ENCODE results near the gene CLSTN3.
"Not testable (repeated sequence)": the region's sequence is repeated elsewhere in the genome, so short reads cannot be mapped to it uniquely, and the experiment has no call there.

The CLSTN3 gene

DNA sequence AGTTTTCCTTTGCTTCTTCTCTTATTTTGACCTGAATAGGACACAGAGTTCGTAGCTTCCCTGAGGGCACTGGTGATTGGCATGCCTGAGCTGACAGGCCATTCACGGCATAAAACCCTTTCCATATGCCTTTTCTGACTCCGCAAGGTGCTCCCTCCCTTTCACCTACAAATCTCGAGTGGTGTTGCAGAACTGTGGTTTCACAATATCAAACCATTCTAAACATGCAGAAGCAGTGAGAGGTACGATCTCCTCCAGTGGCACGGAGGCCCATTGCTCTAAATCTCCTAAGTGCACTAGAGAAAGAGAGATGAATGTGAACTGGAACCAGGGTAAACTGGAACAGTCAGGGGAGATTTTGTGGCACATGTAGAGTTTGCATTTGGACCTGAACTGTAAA is 23.9 kb downstream of the CLSTN3 start:
- no peak for DNase-seq

DNA sequence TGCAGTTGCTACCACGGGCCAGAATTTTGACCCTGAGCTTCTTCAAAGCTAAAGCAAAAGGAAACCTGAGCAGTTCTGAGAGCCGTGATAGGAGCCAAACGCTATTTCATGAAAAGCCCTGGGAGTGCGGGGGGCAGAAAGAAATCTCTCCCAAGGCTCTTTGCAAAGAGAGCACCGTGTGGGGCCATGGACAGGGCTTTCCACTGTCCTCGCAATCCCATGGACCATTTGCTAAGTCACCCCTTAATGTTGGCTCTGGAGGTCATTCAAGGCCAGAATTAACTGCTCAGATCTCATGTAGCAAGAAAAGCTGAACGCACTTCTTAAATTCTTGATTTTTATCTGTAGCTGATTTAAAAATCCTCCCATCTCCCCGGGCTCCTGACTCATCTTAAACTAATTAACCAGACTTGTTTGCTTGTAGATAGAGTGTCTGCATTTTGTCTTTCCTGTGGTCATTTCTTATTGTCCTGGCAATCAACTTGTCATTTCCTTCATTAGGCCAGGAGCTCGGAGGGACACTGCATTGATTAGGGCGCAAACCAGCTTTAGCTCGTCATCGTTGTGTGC is 24.8 kb downstream of the CLSTN3 start:
- DNase-seq = no peak

DNA sequence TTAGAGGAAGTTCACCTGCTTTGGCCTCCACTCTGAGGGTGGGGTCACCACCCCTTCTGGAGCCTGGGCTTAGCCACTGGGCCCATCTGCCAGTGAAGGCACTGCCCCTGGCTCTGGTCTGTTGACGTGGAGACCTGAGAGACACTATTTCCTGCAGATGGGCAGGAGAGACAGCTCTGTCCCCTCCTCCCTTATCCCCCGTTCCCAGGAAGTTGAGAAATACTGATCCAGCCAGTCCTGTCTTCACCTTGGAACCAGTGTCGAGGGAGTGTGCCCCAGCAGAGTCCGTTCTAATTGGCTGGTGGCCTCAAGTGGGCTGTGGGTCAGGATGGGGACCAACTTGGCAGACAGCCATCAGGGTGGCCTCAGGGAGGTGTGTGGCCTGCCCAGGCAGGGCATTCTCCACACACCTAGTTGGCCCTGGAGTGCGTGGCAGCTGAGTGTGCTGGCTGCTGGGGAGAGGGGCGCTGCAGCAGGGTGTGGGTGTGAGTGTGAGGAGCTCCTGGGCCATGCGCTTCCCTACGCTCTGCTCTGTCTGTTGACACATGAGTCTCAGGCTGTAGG is 25.4 kb downstream of the CLSTN3 start:
- no peak for DNase-seq

DNA sequence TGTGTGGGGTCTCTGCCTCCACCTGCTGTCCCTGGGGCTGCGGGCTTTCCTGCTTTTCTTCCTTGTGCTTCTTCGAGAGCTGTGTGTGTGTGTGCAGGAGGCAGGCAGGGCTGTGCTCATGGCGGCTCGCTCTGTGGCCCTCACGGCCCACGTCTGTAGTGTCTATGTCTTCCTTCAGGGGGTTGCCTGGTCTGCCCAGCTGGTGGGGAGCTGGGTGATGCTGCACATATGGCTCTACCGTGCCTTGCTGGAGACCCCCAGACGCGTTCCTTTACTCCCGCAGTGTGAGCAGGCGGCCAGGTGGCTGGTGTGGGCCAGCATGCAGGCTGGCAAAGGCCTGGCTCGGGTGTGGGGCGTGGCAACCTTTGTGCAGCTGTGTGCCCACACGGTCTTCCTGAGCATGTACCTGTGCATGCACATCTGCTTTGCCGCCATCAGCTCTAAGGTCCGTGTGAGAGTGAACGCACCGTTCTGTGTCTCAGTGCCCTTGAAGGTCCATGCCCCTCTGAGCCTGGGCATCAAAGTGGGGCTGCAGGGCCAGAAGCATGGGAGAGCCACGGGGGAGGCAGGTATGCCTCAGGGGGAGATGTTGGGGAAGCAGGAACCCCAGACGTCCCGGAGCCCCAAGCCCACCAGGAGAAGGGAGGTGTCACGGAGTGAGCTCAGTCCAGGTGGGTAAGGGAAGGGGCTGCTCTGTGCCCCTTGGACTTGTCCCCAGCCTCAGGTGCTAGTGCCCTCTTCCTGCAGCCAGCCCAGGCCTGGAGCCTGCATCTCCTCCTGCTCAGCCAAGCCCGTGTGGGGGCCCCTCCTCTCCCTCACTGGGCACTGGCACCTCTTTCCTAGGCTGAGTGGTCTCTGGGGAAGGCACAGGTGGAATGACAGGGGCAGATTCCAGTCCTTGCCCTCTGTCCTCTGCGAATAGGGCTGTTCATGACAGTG is 26.4 kb downstream of the CLSTN3 start:
- no peak for DNase-seq

DNA sequence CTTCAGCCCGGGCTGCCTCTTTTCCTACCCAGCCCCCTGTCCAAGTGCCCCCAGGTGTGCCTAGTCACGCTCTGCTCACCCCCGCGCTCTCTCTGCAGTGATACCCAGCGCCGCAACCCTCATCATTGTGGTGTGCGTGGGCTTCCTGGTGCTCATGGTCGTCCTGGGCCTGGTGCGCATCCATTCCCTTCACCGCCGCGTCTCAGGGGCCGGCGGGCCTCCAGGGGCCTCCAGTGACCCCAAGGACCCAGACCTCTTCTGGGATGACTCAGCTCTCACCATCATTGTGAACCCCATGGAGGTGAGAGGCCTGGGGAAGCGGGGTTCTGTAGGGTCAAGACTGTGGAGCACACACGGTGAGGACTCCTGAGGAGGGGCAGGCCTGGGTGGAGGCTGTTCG is 27.2 kb downstream of the CLSTN3 start:
- DNase-seq = no peak

DNA sequence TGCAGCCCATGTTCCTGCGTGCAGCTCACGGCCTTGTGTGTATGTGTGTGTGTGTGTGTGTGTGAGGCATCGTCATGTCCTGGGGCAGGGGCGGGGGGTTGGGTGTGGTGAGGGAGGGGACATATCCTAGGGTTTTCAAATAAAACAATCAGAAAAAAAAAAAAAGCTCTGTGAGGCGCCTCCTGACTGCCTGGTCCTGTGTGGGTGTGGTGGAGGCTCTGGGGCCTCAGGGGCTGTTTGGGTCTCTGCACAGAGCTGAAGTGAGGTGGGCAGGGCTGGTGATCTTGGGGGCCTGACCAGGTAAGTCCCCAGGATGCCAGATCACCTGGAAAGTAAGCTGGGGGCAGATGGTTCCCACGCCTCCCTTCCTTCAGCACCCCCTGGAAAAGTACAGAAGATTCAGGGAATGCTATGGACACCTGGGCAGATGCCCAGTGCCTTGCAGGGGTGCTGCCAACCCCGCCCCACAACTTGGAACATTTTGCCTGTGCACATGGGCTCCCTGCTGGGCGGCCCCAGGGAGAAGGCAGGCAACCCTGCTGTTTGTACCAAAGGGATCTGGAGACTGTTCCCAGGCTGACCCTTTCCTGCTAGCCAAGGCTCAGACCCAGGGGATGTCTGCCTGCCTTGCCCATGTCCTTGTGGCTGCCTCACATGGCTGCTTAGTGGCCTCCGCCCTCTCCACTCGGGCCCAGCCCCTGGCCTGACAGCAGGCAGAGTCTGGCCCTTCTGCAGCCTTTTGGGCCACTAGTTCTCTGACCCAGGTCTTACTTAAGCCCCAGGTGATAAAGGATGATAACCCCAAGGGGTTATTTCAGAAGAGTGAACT is 28.8 kb downstream of the CLSTN3 start:
- no peak for DNase-seq

DNA sequence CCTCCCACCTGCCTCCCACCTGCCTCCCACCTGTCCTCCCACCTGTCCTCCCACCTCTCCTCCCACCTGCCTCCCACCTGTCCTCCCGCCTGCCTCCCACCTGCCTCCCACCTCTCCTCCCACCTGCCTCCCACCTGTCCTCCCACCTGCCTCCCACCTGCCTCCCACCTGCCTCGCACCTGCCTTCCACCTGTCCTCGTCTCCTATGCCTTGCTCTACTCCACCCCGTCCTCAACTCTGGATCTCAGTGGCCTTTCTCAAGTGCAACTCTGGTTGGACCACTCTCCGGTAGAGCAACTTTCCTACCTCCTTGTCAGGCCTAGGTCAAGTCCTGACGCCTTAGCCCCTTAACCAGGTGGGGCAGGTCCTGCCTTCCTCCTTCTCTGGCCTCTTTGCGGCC is 30.0 kb downstream of the CLSTN3 start:
- DNase-seq = no peak

DNA sequence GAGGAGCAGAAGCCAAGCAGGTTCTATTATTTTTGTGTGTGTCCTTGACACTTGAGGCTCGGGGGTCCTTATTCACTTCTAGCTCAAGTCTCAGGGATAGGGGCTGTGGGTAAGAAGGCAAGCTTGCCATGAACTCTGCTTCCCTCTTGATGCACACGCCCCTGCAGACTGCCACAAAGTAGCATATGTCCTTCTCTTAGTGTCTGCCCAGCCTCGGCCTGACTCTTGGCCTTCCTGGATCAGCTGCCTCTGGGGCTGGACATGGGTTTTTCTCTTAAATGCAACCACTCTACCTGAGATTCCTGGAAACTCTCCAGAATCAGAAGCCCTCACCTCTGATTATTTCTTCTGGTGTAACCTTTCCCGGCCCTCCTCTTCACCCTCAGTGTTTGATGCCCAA is 31.2 kb downstream of the CLSTN3 start:
- no peak for DNase-seq

DNA sequence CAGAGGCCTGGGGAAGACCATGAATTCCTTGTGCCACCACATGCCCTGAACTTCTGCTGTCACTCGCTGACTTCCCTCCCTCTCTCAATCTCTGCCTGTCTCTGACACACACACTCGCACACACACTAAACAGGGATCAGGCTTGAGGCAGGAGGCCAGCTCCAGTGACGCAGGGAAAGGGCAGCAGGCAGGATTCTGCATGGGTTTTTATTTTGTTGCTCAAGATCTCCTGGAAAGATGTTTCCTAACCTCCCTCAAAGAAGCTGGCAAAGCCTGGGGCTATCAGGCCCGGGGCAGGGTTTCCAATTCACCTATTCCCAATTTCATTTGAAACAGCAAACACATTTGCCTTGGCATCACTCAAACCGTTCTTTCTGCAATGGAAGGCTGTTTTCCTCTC is 31.6 kb downstream of the CLSTN3 start:
- no peak for DNase-seq

DNA sequence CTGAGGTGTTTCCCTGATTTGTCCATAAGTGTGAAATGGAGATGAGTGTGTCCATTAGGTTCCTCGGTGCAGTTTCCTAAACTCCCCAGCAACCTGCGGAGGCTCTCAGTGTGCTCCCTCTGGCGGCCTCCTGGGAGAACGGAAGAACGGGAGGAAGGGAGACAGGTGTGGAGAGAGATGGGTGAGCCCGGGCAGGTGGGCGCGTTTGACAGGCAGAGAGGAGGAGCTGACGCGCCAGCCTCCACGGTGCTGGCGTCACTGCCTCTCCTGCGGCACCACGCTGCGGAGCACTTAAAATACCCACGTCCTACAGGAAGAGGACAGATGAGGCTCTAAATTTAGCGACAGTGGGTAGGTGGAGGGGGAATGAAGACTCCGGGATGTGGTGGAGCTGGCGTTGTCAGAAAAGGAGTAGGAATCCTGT is 32.5 kb downstream of the CLSTN3 start:
- DNase-seq = no peak

DNA sequence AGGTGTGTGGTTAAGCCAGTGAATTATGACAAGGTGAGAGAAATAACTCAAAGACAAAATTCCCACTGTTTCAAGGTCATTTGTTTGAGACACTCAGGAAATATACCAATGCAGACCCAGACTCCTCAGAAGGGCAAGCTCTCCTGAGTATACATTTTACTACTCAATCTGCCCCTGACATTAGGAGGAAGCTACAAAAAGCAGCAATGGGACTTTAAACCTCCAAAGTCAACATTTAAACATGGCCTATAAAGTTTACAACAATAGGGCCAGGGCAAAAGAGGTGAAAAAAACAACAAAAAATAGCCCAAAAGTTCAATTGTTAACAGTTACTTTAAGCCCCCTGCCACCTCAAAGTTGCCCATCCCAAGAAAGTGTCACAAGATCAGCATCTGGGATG is 39.8 kb downstream of the CLSTN3 start:
- DNase-seq = no peak

DNA sequence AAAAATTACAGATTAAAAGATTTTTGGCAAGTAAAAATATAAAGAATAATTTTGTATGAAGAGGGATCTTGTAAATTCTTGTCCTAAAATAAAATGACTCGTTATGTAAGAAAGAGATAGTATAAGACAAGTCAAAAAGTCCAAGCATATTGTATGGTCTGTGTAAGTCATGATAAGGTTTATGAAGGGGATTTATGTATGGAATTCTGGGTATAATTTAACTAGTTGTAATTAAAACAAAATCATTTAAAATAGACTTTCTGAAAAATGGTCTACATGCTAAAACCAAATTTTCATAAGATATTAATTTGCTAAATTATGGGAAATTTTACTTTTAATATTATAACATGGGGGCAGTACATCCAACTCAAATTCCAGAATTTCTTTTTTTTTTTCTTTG is 41.7 kb downstream of the CLSTN3 start:
- DNase-seq = no peak

DNA sequence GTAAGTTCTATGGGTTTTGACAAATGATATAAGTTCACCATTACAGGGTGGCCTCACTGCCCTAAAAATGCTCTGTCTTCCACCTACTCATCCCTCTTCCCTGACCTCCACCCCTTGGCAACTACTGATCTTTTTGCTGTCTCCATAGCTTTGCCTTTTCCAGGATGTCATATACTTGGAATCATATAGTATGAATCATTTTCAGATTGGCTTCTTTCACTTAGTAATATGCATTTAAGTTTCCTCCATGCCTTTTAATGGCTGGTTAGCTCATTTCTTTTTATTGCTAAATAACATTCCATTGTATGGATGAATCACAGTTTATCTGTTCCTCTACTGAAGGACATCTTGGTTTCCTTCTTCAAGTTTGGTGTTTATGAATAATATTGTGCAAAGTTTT is 45.3 kb downstream of the CLSTN3 start:
- no peak for DNase-seq

DNA sequence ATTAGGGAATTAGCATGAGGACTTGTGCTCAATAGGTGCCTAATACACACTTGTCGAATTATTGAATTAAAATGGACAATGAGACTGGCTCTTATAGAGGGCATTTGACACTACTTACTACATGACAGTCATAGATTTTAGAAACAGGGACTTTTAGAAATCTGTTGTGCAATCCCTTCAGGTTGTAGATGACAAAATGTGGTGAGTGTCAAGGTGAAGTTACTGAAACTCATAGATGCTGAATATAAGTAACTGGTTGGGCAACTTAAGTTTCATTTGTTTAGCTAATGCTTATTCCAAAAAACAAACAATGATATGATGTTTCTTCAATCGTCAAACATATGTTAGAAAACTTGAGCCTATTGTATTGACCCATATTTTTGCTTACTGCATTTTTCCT is 46.4 kb downstream of the CLSTN3 start:
- DNase-seq = no peak

DNA sequence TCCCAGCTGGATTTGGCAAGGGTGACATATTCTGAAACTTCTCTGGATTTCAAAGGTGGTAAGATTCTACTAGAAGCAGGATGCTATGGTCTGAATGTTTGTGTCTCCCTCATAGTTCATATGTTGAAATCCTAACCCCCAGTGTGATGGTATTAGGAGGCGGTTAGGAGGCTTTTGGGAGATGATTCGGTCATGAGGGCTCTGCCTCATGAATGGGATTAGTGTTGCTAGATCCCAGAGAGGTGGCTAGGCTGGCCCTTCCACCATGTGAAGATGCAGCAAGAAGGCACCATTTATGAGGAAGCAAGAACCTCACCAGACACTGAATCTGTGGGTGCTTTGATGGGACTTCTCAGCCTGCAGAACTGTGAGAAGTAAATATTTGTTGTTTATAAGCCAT is 48.3 kb downstream of the CLSTN3 start:
- DNase-seq = no peak

DNA sequence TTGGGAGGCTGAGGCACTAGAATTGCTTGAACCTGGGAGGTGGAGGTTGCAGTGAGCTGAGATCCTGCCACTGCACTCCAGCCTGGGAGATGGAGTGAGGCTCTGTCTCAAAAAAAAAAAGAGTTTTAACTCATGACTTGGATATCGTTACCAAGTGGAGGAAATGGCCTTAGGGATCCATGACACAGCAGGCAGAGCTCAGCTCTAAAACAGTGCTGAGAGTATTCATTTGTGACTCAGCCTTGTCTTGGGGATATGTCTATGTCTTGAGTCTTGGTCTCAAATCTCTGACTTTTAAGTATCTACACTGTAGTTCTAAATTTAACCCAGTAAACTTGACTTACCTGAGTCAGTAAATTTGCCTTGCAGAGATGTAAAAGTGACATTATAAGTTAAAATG is 50.5 kb downstream of the CLSTN3 start:
- DNase-seq = no peak

DNA sequence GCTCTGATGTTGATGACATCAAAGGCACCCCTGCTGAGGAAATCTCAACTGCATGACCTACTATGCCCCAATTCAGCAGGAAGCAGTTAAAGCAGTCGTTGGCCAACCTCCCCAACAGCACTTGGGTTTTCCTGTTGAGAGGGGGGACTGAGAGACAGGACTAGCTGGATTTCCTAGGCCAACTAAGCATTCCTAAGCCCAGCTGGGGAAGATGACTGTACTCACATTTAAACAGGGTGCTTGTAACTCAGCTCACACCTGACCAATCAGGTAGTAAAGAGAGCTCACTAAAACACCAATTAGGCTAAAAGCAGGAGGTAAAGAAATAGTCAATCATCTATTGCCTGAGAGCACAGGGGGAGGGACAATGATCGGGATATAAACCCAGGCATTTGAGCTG is 55.9 kb downstream of the CLSTN3 start:
- not testable (repeated sequence) for DNase-seq

DNA sequence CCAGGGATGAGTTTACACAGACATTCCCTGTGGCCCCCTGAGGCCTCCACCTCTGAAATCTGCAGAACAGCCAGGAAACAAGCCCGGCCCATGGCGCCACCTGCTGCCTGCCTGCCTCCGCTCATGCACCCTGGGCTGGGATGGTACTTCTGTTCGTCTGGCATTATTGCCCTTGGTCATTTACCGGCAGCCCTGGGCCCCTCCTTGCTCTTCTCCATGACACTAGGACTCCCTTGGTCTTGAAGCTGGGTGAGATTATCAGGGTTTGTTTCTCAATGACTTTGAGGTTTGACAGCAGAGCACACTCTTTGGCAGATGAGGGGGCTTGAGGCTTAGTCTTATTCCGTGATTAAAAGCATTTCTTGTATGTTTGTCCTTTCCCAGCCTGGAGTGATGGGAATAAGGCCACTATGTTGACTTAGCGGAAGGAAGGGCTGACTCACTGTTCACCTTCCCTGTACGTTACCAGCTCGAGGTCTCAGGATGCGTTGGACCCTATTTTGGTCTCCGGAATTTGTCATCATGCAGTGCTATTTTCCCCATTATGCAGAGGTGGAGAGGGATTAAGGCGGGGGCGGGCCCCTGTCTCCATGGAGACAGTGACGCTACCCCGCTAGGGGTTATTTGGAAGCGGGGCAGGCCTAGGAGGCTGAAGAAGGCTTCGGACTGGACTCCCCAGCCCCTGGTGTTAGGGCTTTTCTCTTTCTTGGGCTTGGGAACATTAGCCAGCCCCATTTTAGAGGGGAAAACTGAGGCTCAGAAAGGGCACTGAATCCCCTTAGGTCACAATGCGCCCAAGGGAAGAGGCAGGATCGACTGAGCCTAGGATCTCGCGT is 58.6 kb downstream of the CLSTN3 start:
- peak; percentile 60 to 70 for DNase-seq

DNA sequence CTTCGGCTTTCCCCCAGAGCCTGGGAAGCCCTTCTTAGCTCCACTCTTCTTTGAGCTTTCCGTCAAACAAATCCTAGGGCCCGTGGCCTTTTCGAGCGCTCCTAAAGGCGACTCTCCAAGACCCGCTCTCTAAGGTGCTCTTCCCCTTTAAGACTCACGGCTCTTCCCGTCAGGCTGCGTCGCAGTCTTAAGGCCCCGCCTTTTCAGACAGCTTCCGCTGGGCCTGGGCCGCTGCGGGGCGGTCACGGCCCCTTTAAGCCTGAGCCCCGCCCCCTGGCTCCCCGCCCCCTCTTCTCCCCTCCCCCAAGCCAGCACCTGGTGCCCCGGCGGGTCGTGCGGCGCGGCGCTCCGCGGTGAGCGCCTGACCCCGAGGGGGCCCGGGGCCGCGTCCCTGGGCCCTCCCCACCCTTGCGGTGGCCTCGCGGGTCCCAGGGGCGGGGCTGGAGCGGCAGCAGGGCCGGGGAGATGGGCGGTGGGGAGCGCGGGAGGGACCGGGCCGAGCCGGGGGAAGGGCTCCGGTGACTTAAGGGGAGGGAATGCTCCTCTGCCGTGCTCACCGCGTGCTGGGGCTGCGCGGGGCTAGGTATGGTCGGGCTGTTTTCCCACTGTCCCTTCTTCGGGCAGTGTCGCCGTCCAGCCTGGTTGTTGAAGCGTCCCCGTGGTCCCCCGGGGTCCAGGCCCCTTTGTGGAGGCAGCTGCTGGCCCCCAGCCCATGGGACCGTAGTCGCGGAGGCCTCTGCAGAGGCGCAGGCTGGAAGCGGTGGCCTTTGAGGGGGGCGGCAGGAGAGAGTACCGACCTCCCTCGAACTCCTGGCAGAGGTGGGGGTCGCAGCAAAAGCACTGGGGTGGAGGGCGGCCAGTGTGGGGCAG is 59.5 kb downstream of the CLSTN3 start, which contains the start of gene PEX5:
PEX5 (plus strand) TSS at position 289 of the 870 bp plus-strand sequence. CDS start 692 bp downstream, outside the sequence.
- peak; percentile 81 to 84 for DNase-seq

DNA sequence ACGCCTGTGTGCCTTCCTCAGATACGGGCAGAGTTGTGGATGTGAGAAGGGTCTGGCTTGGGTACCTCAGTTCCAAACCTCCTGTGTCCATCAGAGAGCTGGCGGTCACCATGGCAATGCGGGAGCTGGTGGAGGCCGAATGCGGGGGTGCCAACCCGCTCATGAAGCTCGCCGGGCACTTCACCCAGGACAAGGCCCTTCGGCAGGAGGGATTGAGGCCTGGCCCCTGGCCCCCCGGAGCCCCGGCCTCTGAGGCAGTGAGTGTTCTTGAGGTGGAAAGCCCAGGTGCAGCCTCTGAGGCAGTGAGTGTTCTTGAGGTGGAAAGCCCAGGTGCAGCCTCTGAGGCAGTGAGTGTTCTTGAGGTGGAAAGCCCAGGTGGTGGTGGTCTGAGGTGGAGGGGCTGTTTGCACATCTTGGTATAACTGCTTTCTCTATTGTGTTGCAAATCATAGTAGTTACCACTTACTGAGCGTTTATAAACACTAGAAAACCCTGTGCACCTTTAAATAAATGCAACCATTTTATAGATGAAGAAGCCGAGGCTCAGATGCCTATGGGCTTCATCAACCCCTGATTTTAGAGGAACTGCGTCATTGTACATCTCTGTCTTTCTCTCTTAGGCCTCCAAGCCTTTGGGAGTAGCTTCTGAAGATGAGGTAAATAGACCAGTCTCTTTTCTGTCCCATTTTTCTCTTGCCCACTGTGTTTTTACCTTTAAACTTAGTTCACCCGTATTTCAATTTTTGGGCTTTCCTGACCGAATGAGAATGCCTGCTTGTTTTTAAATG is 60.3 kb downstream of the CLSTN3 start:
- DNase-seq = no peak

All from AML-193 (cell line).